ENCODE results near the gene GP1BA. TPM values are rescaled to one million over a fixed set of nuclear protein-coding genes. Genes with fewer than 3 reads are reported as not detected.

The GP1BA gene
- polyA plus RNA-seq, 1 donor (not counting 4 experiments of a cell fraction or from before 2014, with no cell fraction given), result not detected

DNA sequence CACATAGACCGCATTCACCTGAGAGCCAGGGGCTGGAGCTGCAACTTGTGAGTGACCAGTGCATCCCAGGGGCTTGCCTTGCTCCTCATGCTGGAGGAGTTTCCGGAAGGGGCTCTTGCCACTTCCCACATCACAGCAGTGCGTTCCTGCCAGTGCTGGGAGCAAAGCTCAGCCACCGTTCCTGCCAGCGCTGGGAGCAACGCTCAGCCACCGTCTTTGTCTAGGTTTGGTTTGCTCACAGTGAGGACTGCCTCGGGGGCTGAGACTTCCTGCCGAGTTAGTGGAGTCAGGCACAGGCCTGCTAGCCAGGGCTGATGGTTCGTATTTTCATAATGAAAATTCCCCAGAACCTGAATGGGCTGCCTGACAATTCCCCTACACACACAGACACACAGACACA, 23.8 kb upstream of the GP1BA start:
- Histone ChIP-seq H3K9ac (ENCODE audit: control insufficient read depth, extremely low read depth, insufficient read depth, low read length) (peak overlapping the region; percentile 83), H3K36me3 (ENCODE audit: control insufficient read depth in 2 of 2, extremely low read depth in 1 of 2, insufficient read depth in 2 of 2, low read length in 2 of 2) (no peaks in the 10 kb centered on the region), H4K20me1 (ENCODE audit: control insufficient read depth, extremely low read depth, insufficient read depth, low read length) (peaks cover 2% of the 10 kb centered on the region), H3K4me3 (ENCODE audit: control insufficient read depth in 2 of 3, extremely low read depth in 1 of 3, insufficient read depth in 2 of 3, low read depth in 1 of 3, low read length in 3 of 3) (peak overlapping the region in 1 of 3 experiments; percentile 4), H3K27ac (ENCODE audit: control insufficient read depth, insufficient read depth, low read length) (peak overlapping the region; percentile 97), H2AFZ (ENCODE audit: control insufficient read depth, low read length) (peak overlapping the region; percentile 78), H3K9me1 (ENCODE audit: control insufficient read depth, extremely low read depth, insufficient read depth, low read length) (no peaks in the 10 kb centered on the region), H3K4me1 (ENCODE audit: control insufficient read depth, extremely low read depth, insufficient read depth, low read length) (peaks cover 26% of the 10 kb centered on the region), H3K27me3 (ENCODE audit: control insufficient read depth, extremely low read depth, insufficient read depth, low read length) (no peaks in the 10 kb centered on the region), H3K79me2 (ENCODE audit: control insufficient read depth, insufficient read depth, low read length) (no peaks in the 10 kb centered on the region), H3K9me3 (ENCODE audit: control insufficient read depth, low read depth, low read length) (no peaks in the 10 kb centered on the region), H3K4me2 (ENCODE audit: control insufficient read depth, extremely low read depth, insufficient read depth, low read depth, low read length) (peak overlapping the region; percentile 93)
- dilution Hi-C loops (cut with MboI; ENCODE audit: extremely low pct_ligation_motif_present, low sequenced_read_pairs), result no loop called here
- FAIRE-seq (peak; percentile 85), DNase-seq (ENCODE audit: low read depth, low spot score) (peak; percentile 58)
- no peak for TF ChIP-seq EZH2 (IDR thresholded peaks at IDR 0.05; ENCODE audit: low read length)
- TF ChIP-seq, protein P1, sequence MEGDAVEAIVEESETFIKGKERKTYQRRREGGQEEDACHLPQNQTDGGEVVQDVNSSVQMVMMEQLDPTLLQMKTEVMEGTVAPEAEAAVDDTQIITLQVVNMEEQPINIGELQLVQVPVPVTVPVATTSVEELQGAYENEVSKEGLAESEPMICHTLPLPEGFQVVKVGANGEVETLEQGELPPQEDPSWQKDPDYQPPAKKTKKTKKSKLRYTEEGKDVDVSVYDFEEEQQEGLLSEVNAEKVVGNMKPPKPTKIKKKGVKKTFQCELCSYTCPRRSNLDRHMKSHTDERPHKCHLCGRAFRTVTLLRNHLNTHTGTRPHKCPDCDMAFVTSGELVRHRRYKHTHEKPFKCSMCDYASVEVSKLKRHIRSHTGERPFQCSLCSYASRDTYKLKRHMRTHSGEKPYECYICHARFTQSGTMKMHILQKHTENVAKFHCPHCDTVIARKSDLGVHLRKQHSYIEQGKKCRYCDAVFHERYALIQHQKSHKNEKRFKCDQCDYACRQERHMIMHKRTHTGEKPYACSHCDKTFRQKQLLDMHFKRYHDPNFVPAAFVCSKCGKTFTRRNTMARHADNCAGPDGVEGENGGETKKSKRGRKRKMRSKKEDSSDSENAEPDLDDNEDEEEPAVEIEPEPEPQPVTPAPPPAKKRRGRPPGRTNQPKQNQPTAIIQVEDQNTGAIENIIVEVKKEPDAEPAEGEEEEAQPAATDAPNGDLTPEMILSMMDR (optimal IDR thresholded peaks at IDR 0.05 in 1 of 3, IDR thresholded peaks at IDR 0.05 in 1 of 3, conservative IDR thresholded peaks at IDR 0.05 in 1 of 3; ENCODE audit: extremely low read depth in 1 of 3, insufficient read depth in 2 of 3, low read length in 3 of 3), result no peak

DNA sequence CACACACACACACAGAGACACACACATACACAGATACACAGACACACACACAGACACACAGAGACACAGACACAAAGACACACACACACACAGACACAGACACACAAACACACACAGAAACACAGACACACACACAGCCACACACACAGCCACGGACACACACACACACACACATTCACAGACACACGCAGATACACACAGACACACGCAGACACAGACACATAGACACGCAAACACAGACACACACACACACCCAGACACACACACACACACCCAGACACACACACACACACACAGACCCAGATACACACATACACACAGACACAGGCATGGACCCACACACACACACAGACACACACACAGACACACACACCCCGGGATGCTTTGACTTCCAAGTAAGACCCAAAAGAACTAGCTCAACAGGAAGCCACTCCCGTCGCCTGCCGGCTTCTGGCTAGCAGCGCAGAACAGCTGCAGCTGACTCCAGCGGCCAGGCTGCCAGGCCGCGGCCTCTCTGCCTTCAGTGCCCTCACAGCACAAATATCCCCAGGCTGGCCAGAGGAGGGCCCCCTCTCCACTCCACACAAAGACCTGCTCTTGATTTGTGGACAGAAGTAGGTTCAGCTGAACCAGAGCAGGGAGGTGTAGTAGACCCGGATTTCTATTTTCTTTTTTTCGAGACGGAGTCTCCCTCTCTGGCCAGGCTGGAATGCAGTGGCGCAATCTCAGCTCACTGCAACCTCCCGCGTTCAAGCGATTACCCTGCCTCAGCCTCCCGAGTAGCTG, 23.2 kb upstream of the GP1BA start:
- DNase-seq (ENCODE audit: low read depth, low spot score) (peak; percentile 85), FAIRE-seq (peak; percentile 55)
- H3K9ac ChIP-seq (ENCODE audit: control insufficient read depth, extremely low read depth, insufficient read depth, low read length), result peak overlapping the region; percentile 83
- H3K9me3 ChIP-seq (ENCODE audit: control insufficient read depth, low read depth, low read length), result no peaks in the 10 kb centered on the region
- TF ChIP-seq, protein P1 (optimal IDR thresholded peaks at IDR 0.05 in 1 of 3, IDR thresholded peaks at IDR 0.05 in 1 of 3, conservative IDR thresholded peaks at IDR 0.05 in 1 of 3; ENCODE audit: extremely low read depth in 1 of 3, insufficient read depth in 2 of 3, low read length in 3 of 3), result peak; percentile 75 to 82 (median 75)
- no peak for TF ChIP-seq EZH2 (IDR thresholded peaks at IDR 0.05; ENCODE audit: low read length)
- no peaks in the 10 kb centered on the region for H3K79me2 ChIP-seq (ENCODE audit: control insufficient read depth, insufficient read depth, low read length)
- peak overlapping the region; percentile 93 for H3K4me2 ChIP-seq (ENCODE audit: control insufficient read depth, extremely low read depth, insufficient read depth, low read depth, low read length)
- H3K27me3 ChIP-seq (ENCODE audit: control insufficient read depth, extremely low read depth, insufficient read depth, low read length), result no peaks in the 10 kb centered on the region
- peak overlapping the region; percentile 97 for H3K27ac ChIP-seq (ENCODE audit: control insufficient read depth, insufficient read depth, low read length)
- no peaks in the 10 kb centered on the region for H4K20me1 ChIP-seq (ENCODE audit: control insufficient read depth, extremely low read depth, insufficient read depth, low read length)
- no peaks in the 10 kb centered on the region for H3K36me3 ChIP-seq (ENCODE audit: control insufficient read depth in 2 of 2, extremely low read depth in 1 of 2, insufficient read depth in 2 of 2, low read length in 2 of 2)
- no peaks in the 10 kb centered on the region for H3K9me1 ChIP-seq (ENCODE audit: control insufficient read depth, extremely low read depth, insufficient read depth, low read length)
- H2AFZ ChIP-seq (ENCODE audit: control insufficient read depth, low read length), result peak overlapping the region; percentile 78
- H3K4me1 ChIP-seq (ENCODE audit: control insufficient read depth, extremely low read depth, insufficient read depth, low read length), result peaks cover 22% of the 10 kb centered on the region
- peak overlapping the region in 1 of 3 experiments; percentile 61 for H3K4me3 ChIP-seq (ENCODE audit: control insufficient read depth in 2 of 3, extremely low read depth in 1 of 3, insufficient read depth in 2 of 3, low read depth in 1 of 3, low read length in 3 of 3)
- dilution Hi-C loops (cut with MboI; ENCODE audit: extremely low pct_ligation_motif_present, low sequenced_read_pairs), result no loop called here
